H1 (cell line): Measurements from ENCODE around the gene EEF1AKMT1. TPM values are rescaled to one million over a fixed set of nuclear protein-coding genes. Genes with fewer than 3 reads are reported as not detected.

ENCODE experiments used
- CTCF ChIA-PET: fragments of 300-600 bp; sonication (Branson Sonifier 250); formaldehyde crosslinking; loops from one replicate; lab custom pipeline; 2021; ENCODE audit not compliant: partially characterized antibody; lab: Charles Lee
- POLR2A ChIA-PET: fragments of 300-600 bp; sonication (Branson Sonifier 250); formaldehyde crosslinking; loops from one replicate; lab custom pipeline; 2021; ENCODE audit warnings: inconsistent platforms; ENCODE audit not compliant: partially characterized antibody; lab: Charles Lee
- DNase-seq, 2 experiments: peaks; one replicate each; pipeline versions ENCODE4 v3.0.0 to v3.0.0-alpha.2; 2010 to 2022; ENCODE audit warnings: low spot score in 2 of 2, low read depth in 1 of 2, mixed read lengths in 1 of 2
- FAIRE-seq: peaks from 2 replicates; lab custom pipeline; 2011; peaks lifted over from hg19 to GRCh38; lab: Jason Lieb, UNC
- H2AFZ ChIP-seq: 2 replicates; pipeline ENCODE4 v1.8.1; 2012; ENCODE audit warnings: low read length, inconsistent platforms
- H2AK5ac ChIP-seq: 2 replicates; pipeline ENCODE4 v1.6.1; 2013; ENCODE audit warnings: low read depth, low read length
- H2BK120ac ChIP-seq: replicated peaks from 2 replicates; pipeline ENCODE3; 2013; ENCODE audit warnings: low read depth, low read length, inconsistent platforms
- H2BK12ac ChIP-seq: 2 replicates; pipeline ENCODE4 v1.6.1; 2013; ENCODE audit warnings: low read depth, low read length
- H2BK15ac ChIP-seq: 2 replicates; pipeline ENCODE4 v1.6.1; 2013; ENCODE audit warnings: low read length
- H2BK20ac ChIP-seq: 2 replicates; pipeline ENCODE4 v1.6.1; 2013; ENCODE audit warnings: low read length
- H2BK5ac ChIP-seq: 2 replicates; pipeline ENCODE4 v1.6.1; 2013; ENCODE audit warnings: low read depth, low read length
- H3K14ac ChIP-seq: 2 replicates; pipeline ENCODE4 v1.6.1; 2013; ENCODE audit warnings: inconsistent platforms; ENCODE audit not compliant: insufficient read length
- H3K18ac ChIP-seq: 2 replicates; pipeline ENCODE4 v1.6.1; 2013; ENCODE audit warnings: low read length; ENCODE audit errors: extremely low read depth
- H3K23ac ChIP-seq: 2 replicates; pipeline ENCODE4 v1.6.1; 2013; ENCODE audit warnings: inconsistent platforms; ENCODE audit not compliant: insufficient read length
- H3K23me2 ChIP-seq: 2 replicates; pipeline ENCODE4 v1.6.1; 2013; ENCODE audit warnings: low read depth, low read length
- H3K27ac ChIP-seq: 2 replicates; pipeline ENCODE4 v1.6.1; 2011; ENCODE audit warnings: low read depth, low read length, inconsistent platforms
- H3K27me3 ChIP-seq, 4 experiments: replicated peaks in 1 of 4; 1 replicate in 1 of 4; 2 replicates in 3 of 4; pipeline versions ENCODE4 v1.6.1 to v1.8.1; 2011 to 2013; ENCODE audit warnings: low read length in 3 of 4, mild to moderate bottlenecking in 3 of 4, inconsistent platforms in 2 of 4, mixed read lengths in 2 of 4, moderate library complexity in 1 of 4; ENCODE audit not compliant: control insufficient read depth in 3 of 4, insufficient read depth in 3 of 4; ENCODE audit errors: extremely low read depth in 1 of 4
- H3K36me3 ChIP-seq, 4 experiments: 2 replicates each; pipeline versions ENCODE4 v1.6.1 to v1.8.1; 2011 to 2013; ENCODE audit warnings: mild to moderate bottlenecking in 4 of 4, low read length in 3 of 4, moderate library complexity in 2 of 4, control low read depth in 1 of 4, inconsistent platforms in 1 of 4; ENCODE audit not compliant: insufficient read depth in 4 of 4, control insufficient read depth in 2 of 4
- H3K4ac ChIP-seq: replicated peaks from 2 replicates; pipeline ENCODE3; 2013; ENCODE audit warnings: low read length, low read depth, mixed read lengths, inconsistent platforms; ENCODE audit not compliant: insufficient read length
- H3K4me1 ChIP-seq, 4 experiments: replicated peaks in 1 of 4; 1 replicate in 1 of 4; 2 replicates in 3 of 4; pipeline versions ENCODE4 v1.6.1 to v1.8.1; 2011 to 2013; ENCODE audit warnings: low read length in 3 of 4, inconsistent platforms in 2 of 4, mixed read lengths in 1 of 4; ENCODE audit not compliant: insufficient read depth in 4 of 4, control insufficient read depth in 3 of 4
- H3K4me2 ChIP-seq, 2 experiments: 2 replicates each; pipeline versions ENCODE4 v1.6.1 to v1.8.1; 2011 to 2013; ENCODE audit warnings: low read depth in 2 of 2, low read length in 2 of 2, control low read depth in 1 of 2, inconsistent platforms in 1 of 2, mild to moderate bottlenecking in 1 of 2; ENCODE audit not compliant: insufficient read depth in 1 of 2
- H3K4me3 ChIP-seq, 4 experiments: fragments of 200-600, 300-600 bp in 1 of 4; sonication (generic), shearing (Covaris generic), sonication (Bioruptor Twin) in 1 of 4; 2 replicates each; pipeline versions ENCODE4 v1.5.1 to v1.8.1; 2011 to 2016; ENCODE audit warnings: low read length in 4 of 4, low read depth in 3 of 4, control low read depth in 2 of 4, inconsistent platforms in 2 of 4, mild to moderate bottlenecking in 2 of 4, mixed read lengths in 1 of 4, moderate library complexity in 1 of 4; ENCODE audit not compliant: insufficient read depth in 2 of 4; ENCODE audit errors: extremely low read depth in 1 of 4
- H3K56ac ChIP-seq: replicated peaks from 2 replicates; pipeline ENCODE3; 2013; ENCODE audit warnings: low read depth, mild to moderate bottlenecking, mixed read lengths, low read length, inconsistent platforms; ENCODE audit not compliant: insufficient read length
- H3K79me1 ChIP-seq: 2 replicates; pipeline ENCODE4 v1.6.1; 2013; ENCODE audit warnings: low read depth, low read length, control low read depth
- H3K79me2 ChIP-seq, 2 experiments: 2 replicates each; pipeline versions ENCODE4 v1.6.1 to v1.8.1; 2012 to 2013; ENCODE audit warnings: low read length in 2 of 2, mild to moderate bottlenecking in 2 of 2, inconsistent platforms in 1 of 2; ENCODE audit not compliant: insufficient read depth in 2 of 2, control insufficient read depth in 1 of 2
- H3K9ac ChIP-seq, 4 experiments: replicated peaks in 1 of 4; 1 replicate in 1 of 4; 2 replicates in 3 of 4; pipeline versions ENCODE4 v1.6.1 to v1.8.1; 2011 to 2013; ENCODE audit warnings: low read depth in 3 of 4, low read length in 3 of 4, control low read depth in 2 of 4, mild to moderate bottlenecking in 2 of 4, moderate library complexity in 2 of 4, inconsistent platforms in 1 of 4; ENCODE audit errors: extremely low read depth in 1 of 4
- H3K9me3 ChIP-seq, 2 experiments: 2 replicates each; pipeline versions ENCODE4 v1.6.1 to v1.8.1; 2012 to 2013; ENCODE audit warnings: mild to moderate bottlenecking in 2 of 2, moderate library complexity in 2 of 2, control low read depth in 1 of 2, inconsistent platforms in 1 of 2, low read depth in 1 of 2, low read length in 1 of 2, mixed read lengths in 1 of 2; ENCODE audit not compliant: insufficient read depth in 2 of 2
- H4K20me1 ChIP-seq, 2 experiments: replicated peaks in 1 of 2; 2 replicates each; pipeline versions ENCODE3 to v1.8.1; 2011 to 2013; ENCODE audit warnings: inconsistent platforms in 2 of 2, low read length in 2 of 2, mild to moderate bottlenecking in 1 of 2; ENCODE audit not compliant: insufficient read depth in 2 of 2, control insufficient read depth in 1 of 2
- H4K5ac ChIP-seq: 2 replicates; pipeline ENCODE4 v1.6.1; 2013; ENCODE audit warnings: low read length, low read depth, mixed read lengths, inconsistent platforms; ENCODE audit not compliant: insufficient read length
- H4K8ac ChIP-seq: 2 replicates; pipeline ENCODE4 v1.8.0; 2013; ENCODE audit warnings: mild to moderate bottlenecking, moderate library complexity, low read length, inconsistent platforms; ENCODE audit not compliant: insufficient read depth; ENCODE audit errors: extremely low read depth
- H4K91ac ChIP-seq: replicated peaks from 2 replicates; pipeline ENCODE3; 2013; ENCODE audit warnings: low read length, mixed read lengths, inconsistent platforms; ENCODE audit not compliant: insufficient read length
- ATF2 ChIP-seq: IDR thresholded peaks from 2 replicates; pipeline ENCODE4 v1.6.1; 2012; ENCODE audit warnings: low read length, inconsistent platforms
- CBX5 ChIP-seq: fragments of 300-800, 300-1000 bp; sonication (generic); IDR thresholded peaks from 2 replicates; pipeline ENCODE4 v1.7.1; 2016; ENCODE audit warnings: antibody characterized with exemption, low read length, low read depth
- CBX8 ChIP-seq: fragments of 300-800, 300-1000 bp; sonication (generic); IDR thresholded peaks from 2 replicates; pipeline ENCODE4 v1.7.1; 2016; ENCODE audit warnings: low read depth, low read length, borderline replicate concordance
- GTF2F1 ChIP-seq: IDR thresholded peaks from 2 replicates; pipeline ENCODE4 v1.6.1; 2012; ENCODE audit warnings: low read depth, low read length, improper control_type of control experiment, borderline replicate concordance
- RBBP5 ChIP-seq: IDR thresholded peaks from 2 replicates; pipeline ENCODE4 v1.7.1; 2012; ENCODE audit warnings: low read depth, mild to moderate bottlenecking, inconsistent platforms, low read length, moderate library complexity, borderline replicate concordance
- RXRA ChIP-seq: IDR thresholded peaks from 2 replicates; pipeline ENCODE4 v1.6.1; 2011; ENCODE audit warnings: low read depth, mild to moderate bottlenecking, low read length, moderate library complexity; ENCODE audit not compliant: insufficient read depth
- SIX5 ChIP-seq: IDR thresholded peaks from 2 replicates; pipeline ENCODE4 v1.6.1; 2011; ENCODE audit warnings: mild to moderate bottlenecking, low read depth, low read length
- SP4 ChIP-seq: IDR thresholded peaks from 2 replicates; pipeline ENCODE4 v1.6.1; 2012; ENCODE audit warnings: low read length, inconsistent platforms
- TAF7 ChIP-seq: optimal IDR thresholded peaks from 2 replicates; pipeline ENCODE3; 2011; ENCODE audit warnings: low read depth, mild to moderate bottlenecking, inconsistent platforms, low read length, moderate library complexity, borderline replicate concordance
- TCF12 ChIP-seq: IDR thresholded peaks from 2 replicates; pipeline ENCODE4 v1.6.1; 2011; ENCODE audit warnings: low read depth, mild to moderate bottlenecking, low read length
- ZNF274 ChIP-seq: IDR thresholded peaks from 2 replicates; pipeline ENCODE4 v1.7.0; 2012; ENCODE audit warnings: low read length, borderline replicate concordance; ENCODE audit errors: extremely low read depth
- WGBS, 2 experiments: shearing (Covaris generic) in 1 of 2; methylation state at CpG; one replicate each; pipeline versions ENCODE4 v1.1.6 to v1.1.7; 2013 to 2015; ENCODE audit warnings: low lambda C conversion rate in 2 of 2, mixed read lengths in 2 of 2, inconsistent platforms in 1 of 2, low coverage in 1 of 2, missing lambda C conversion rate in 1 of 2; ENCODE audit not compliant: insufficient replicate concordance in 2 of 2, insufficient coverage in 1 of 2, insufficient read length in 1 of 2; ENCODE audit errors: extremely low coverage in 1 of 2, missing lambda C conversion rate in 1 of 2; 5-methylcytosine and 5-hydroxymethylcytosine counted together
- polyA plus RNA-seq, 7 experiments: library from polyadenylated mRNA; depleted of rRNA in 3 of 7; stranded (reverse) in 5 of 7; unstranded in 2 of 7; fragments of >200 nt in 5 of 7; fragments of 200-250 nt in 2 of 7; gene quantifications; 1 replicate in 5 of 7; 2 replicates in 1 of 7; 4 replicates in 1 of 7; pipeline versions ENCODE4 v1.2.1 to v1.2.3, GENCODE V29; 2011 to 2013; ENCODE audit warnings: missing spikeins in 2 of 7, mixed read lengths in 2 of 7
- total RNA-seq: library from RNA; stranded (reverse); fragmentation: NEBNext Ultra II Directional; extraction: Animal tissue kit (Norgen Biotek cat#: 25700); gene quantifications from 2 replicates; pipeline ENCODE4 v1.2.1, GENCODE V29; 2021
- TF ChIP-seq, protein P1 (sequence below): IDR thresholded peaks from 2 replicates; pipeline ENCODE4 v1.6.1; 2012; ENCODE audit warnings: inconsistent platforms

EEF1AKMT1 gene
- total and polyA plus RNA-seq, 2 of the 8 experiments (the other 6 are each of a cell fraction or from before 2014, with no cell fraction given) = 3.1 to 4.1 TPM

- no peak overlapping the region for H3K4me3 ChIP-seq
- no peaks in the 10 kb centered on the region for H3K27me3 ChIP-seq
- peaks cover 0 to 9% (median 5%) of the 10 kb centered on the region in 4 experiments; a peak in 5 of 7 replicates for H3K4me1 ChIP-seq
- no peak overlapping the region for H2BK15ac ChIP-seq
- no peak overlapping the region for H4K5ac ChIP-seq
- POLR2A ChIA-PET = interaction anchor here (1.3 kb wide), 1 partner anchor 14 kb away, joined by 3 read pairs; no protein-coding TSS in a partner anchor
- no peak overlapping the region for H4K91ac ChIP-seq
- H3K4ac ChIP-seq = no peak overlapping the region
- H2BK12ac ChIP-seq = no peak overlapping the region
- no peak overlapping the region for H3K27ac ChIP-seq
- H2BK20ac ChIP-seq = no peak overlapping the region
- H3K79me2 ChIP-seq = no peaks in the 10 kb centered on the region
- no peak overlapping the region for H3K9ac ChIP-seq
- no peaks in the 10 kb centered on the region for H3K23me2 ChIP-seq
- CTCF ChIA-PET = no interaction called here
- no peak overlapping the region for H3K56ac ChIP-seq
- no peak overlapping the region for H4K8ac ChIP-seq
- H3K18ac ChIP-seq = no peak overlapping the region
- H3K9me3 ChIP-seq = no peaks in the 10 kb centered on the region
- H3K36me3 ChIP-seq = no peaks in the 10 kb centered on the region
- H3K23ac ChIP-seq = no peak overlapping the region
- no peak overlapping the region for H2BK5ac ChIP-seq
- no peak overlapping the region for H2AFZ ChIP-seq
- FAIRE-seq (no peak), DNase-seq (no peak)
- H4K20me1 ChIP-seq = no peaks in the 10 kb centered on the region
- no peaks in the 10 kb centered on the region for H3K79me1 ChIP-seq
- 89% methylated on average over 1 of the region's 1 CpG; no CpG with 5 or more reads in 1 of the 2 experiments for WGBS, 2 experiments
- H2AK5ac ChIP-seq = no peak overlapping the region
- no peak overlapping the region for H2BK120ac ChIP-seq
- no peak overlapping the region for H3K4me2 ChIP-seq
- no peak overlapping the region for H3K14ac ChIP-seq
- TF ChIP-seq RXRA = no peak
- TF ChIP-seq TCF12 = no peak
- TF ChIP-seq RBBP5 = no peak
- no peak for TF ChIP-seq GTF2F1
- TF ChIP-seq CBX8 = no peak
- TF ChIP-seq SP4 = no peak
- TF ChIP-seq SIX5 = no peak
- TF ChIP-seq, protein P1, sequence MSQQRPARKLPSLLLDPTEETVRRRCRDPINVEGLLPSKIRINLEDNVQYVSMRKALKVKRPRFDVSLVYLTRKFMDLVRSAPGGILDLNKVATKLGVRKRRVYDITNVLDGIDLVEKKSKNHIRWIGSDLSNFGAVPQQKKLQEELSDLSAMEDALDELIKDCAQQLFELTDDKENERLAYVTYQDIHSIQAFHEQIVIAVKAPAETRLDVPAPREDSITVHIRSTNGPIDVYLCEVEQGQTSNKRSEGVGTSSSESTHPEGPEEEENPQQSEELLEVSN = no peak
- TF ChIP-seq ATF2 = no peak
- TF ChIP-seq ZNF274 = no peak
- TF ChIP-seq TAF7 = no peak
- TF ChIP-seq CBX5 = no peak
Measured at GRCh38 chr13:20686167-20686566, 87.6 kb downstream of the EEF1AKMT1 start.
